PC-9 (cell line): ENCODE data around the gene ZDHHC11B. TPM values are rescaled to one million over a fixed set of nuclear protein-coding genes. Genes with fewer than 3 reads are reported as not detected.
"Not testable (repeated sequence)": the region's sequence is repeated elsewhere in the genome, so short reads cannot be mapped to it uniquely, and the experiment has no call there.

Experiments
- BruUV-seq: library from RNA; stranded (reverse); fragments of 400-500 nt; replicated peaks from 2 replicates; lab custom pipeline; 2021; lab: Mats Ljungman, UMichigan
- CTCF ChIA-PET: fragments of 300-600 bp; sonication (Branson Sonifier 250); formaldehyde crosslinking; loops from one replicate; lab custom pipeline; 2022; ENCODE audit warnings: antibody characterized with exemption; lab: Charles Lee
- POLR2A ChIA-PET: fragments of 300-600 bp; sonication (Branson Sonifier 250); formaldehyde crosslinking; loops from one replicate; lab custom pipeline; 2022; ENCODE audit warnings: antibody characterized with exemption; ENCODE audit not compliant: unreplicated experiment; lab: Charles Lee
- DNase-seq, 2 experiments: peaks; one replicate each; pipeline versions ENCODE4 v3.0.0 to v3.0.0-alpha.2; 2015 to 2022; ENCODE audit warnings: mixed read lengths in 1 of 2
- H2AFZ ChIP-seq: fragments of 200-600 bp; sonication (generic); 2 replicates; pipeline ENCODE4 v1.8.1; 2017; ENCODE audit warnings: antibody characterized with exemption
- H3F3A ChIP-seq: fragments of 200-600 bp; sonication (generic); 2 replicates; pipeline ENCODE4 v1.8.1; 2017; ENCODE audit warnings: antibody characterized with exemption, mild to moderate bottlenecking, low read depth; ENCODE audit not compliant: insufficient read depth
- H3K27ac ChIP-seq: fragments of 200-600 bp; sonication (generic); 2 replicates; pipeline ENCODE4 v1.6.1; 2016; ENCODE audit warnings: mixed run types
- H3K27me3 ChIP-seq: fragments of 200-600 bp; sonication (generic); 2 replicates; pipeline ENCODE4 v1.6.1; 2016; ENCODE audit warnings: low read depth, mixed run types; ENCODE audit not compliant: insufficient read depth
- H3K36me3 ChIP-seq: fragments of 200-600 bp; sonication (generic); 2 replicates; pipeline ENCODE4 v1.6.1; 2016; ENCODE audit warnings: low read depth, mixed run types
- H3K4me1 ChIP-seq: fragments of 200-600 bp; sonication (generic); replicated peaks from 2 replicates; pipeline ENCODE4 v1.6.1; 2016; ENCODE audit warnings: mixed run types; ENCODE audit not compliant: insufficient read depth
- H3K4me2 ChIP-seq: fragments of 200-600 bp; sonication (generic); 2 replicates; pipeline ENCODE4 v1.6.1; 2017; ENCODE audit warnings: mixed run types
- H3K4me3 ChIP-seq: fragments of 200-600 bp; sonication (generic); 2 replicates; pipeline ENCODE4 v1.6.1; 2016; ENCODE audit warnings: mixed run types
- H3K79me2 ChIP-seq: fragments of 200-600 bp; sonication (generic); 2 replicates; pipeline ENCODE4 v1.6.1; 2017; ENCODE audit warnings: low read depth, mixed run types
- H3K9me2 ChIP-seq: fragments of 200-600 bp; sonication (generic); 2 replicates; pipeline ENCODE4 v1.8.1; 2017; ENCODE audit warnings: mild to moderate bottlenecking; ENCODE audit not compliant: insufficient read depth
- H3K9me3 ChIP-seq: fragments of 200-600 bp; sonication (generic); 2 replicates; pipeline ENCODE4 v1.8.1; 2016; ENCODE audit warnings: low read depth; ENCODE audit not compliant: insufficient read depth
- H4K20me1 ChIP-seq: fragments of 200-600 bp; sonication (generic); 2 replicates; pipeline ENCODE4 v1.8.1; 2017; ENCODE audit not compliant: insufficient read depth
- CTCF ChIP-seq: fragments of 200-600 bp; sonication (generic); conservative IDR thresholded peaks from 2 replicates; pipeline ENCODE4 v1.6.1; 2017; ENCODE audit warnings: mixed run types, antibody characterized with exemption, mild to moderate bottlenecking, moderate library complexity
- EZH2 ChIP-seq: fragments of 200-600 bp; sonication (generic); IDR thresholded peaks from 2 replicates; pipeline ENCODE4 v1.8.0; 2017; ENCODE audit warnings: antibody characterized with exemption, low read depth
- intact Hi-C: fragments of 100-400 bp; cut with micrococcal nuclease; formaldehyde crosslinking; loops from one replicate; pipeline ENCODE4 v1.10.0; 2022; ENCODE audit not compliant: unreplicated experiment
- total RNA-seq: library from RNA; stranded (reverse); gene quantifications from 2 replicates; pipeline ENCODE4 v1.2.3, GENCODE V29; 2021

Gene ZDHHC11B
- total RNA-seq, 1 experiment from 2014 or later, result 0.41 TPM

DNA sequence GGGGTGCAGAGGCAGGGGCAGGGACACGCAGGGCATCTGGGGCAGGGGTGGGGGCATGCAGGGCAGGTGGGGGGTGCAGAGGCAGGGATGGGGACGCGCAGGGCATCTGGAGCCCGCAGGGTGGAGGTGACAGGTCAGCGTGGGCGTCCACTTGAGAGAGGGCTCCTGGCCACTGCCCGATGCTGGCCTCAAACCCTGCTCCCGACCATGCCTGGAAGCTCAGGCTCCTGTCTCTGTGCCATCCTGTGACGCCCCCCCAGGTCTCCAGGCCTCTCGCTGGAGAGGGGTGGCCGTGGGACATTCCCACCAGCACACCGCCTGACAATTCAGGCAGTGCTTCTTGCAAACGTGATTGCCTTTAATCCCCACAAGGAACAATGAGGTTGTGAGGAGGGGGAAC, 33.0 kb downstream of the ZDHHC11B start:
- Histone ChIP-seq H3K27ac (no peak overlapping the region), H4K20me1 (peaks cover 1% of the 10 kb centered on the region), H3K27me3 (peaks cover 29% of the 10 kb centered on the region), H3F3A (no peaks in the 10 kb centered on the region), H2AFZ (no peak overlapping the region), H3K4me2 (no peak overlapping the region), H3K79me2 (no peaks in the 10 kb centered on the region), H3K9me2 (no peaks in the 10 kb centered on the region), H3K4me1 (no peaks in the 10 kb centered on the region), H3K36me3 (no peaks in the 10 kb centered on the region), H3K9me3 (no peaks in the 10 kb centered on the region), H3K4me3 (no peak overlapping the region)
- TF ChIP-seq EZH2, result no peak
- no peak for TF ChIP-seq CTCF
- ChIA-PET POLR2A (no interaction called here), CTCF (no interaction called here)
- DNase-seq, result no peak
- intact Hi-C loops, result no loop called here
- BruUV-seq, result no TSS peak

- H3K27ac ChIP-seq, H3K9me2 ChIP-seq, H3F3A ChIP-seq, H3K4me3 ChIP-seq, H2AFZ ChIP-seq, intact Hi-C loops, BruUV-seq, H3K36me3 ChIP-seq, POLR2A ChIA-PET, H3K79me2 ChIP-seq, H3K4me1 ChIP-seq, H4K20me1 ChIP-seq, H3K4me2 ChIP-seq, CTCF ChIA-PET, H3K9me3 ChIP-seq, DNase-seq: not testable (repeated sequence)
- peaks cover 36% of the 10 kb centered on the region for H3K27me3 ChIP-seq
Measured at GRCh38 chr5:750226-750625, 34.3 kb downstream of the ZDHHC11B start.

GRCh38 chr5:749101-749670, 35.3 kb downstream of the ZDHHC11B start:
- H3F3A ChIP-seq, result no peaks in the 10 kb centered on the region
- CTCF ChIA-PET, result no interaction called here
- BruUV-seq, result no TSS peak
- intact Hi-C loops, result no loop called here
- H3K36me3 ChIP-seq, result no peaks in the 10 kb centered on the region
- peaks cover 3% of the 10 kb centered on the region for H4K20me1 ChIP-seq
- H3K9me2 ChIP-seq, result no peaks in the 10 kb centered on the region
- POLR2A ChIA-PET, result interaction anchor here (0.6 kb wide), 1 partner anchor 21 kb away, joined by 5 read pairs; no protein-coding TSS in a partner anchor
- H3K4me3 ChIP-seq, result no peak overlapping the region
- no peak overlapping the region for H3K4me2 ChIP-seq
- H3K27me3 ChIP-seq, result peaks cover 42% of the 10 kb centered on the region
- H2AFZ ChIP-seq, result no peak overlapping the region
- no peaks in the 10 kb centered on the region for H3K4me1 ChIP-seq
- no peaks in the 10 kb centered on the region for H3K9me3 ChIP-seq
- TF ChIP-seq EZH2 (no peak), CTCF (no peak)
- no peak overlapping the region for H3K27ac ChIP-seq
- no peaks in the 10 kb centered on the region for H3K79me2 ChIP-seq
- DNase-seq, result no peak

GRCh38 chr5:748011-748980, 36.2 kb downstream of the ZDHHC11B start:
- H3F3A ChIP-seq, H4K20me1 ChIP-seq, BruUV-seq, H3K9me3 ChIP-seq, H2AFZ ChIP-seq, H3K4me1 ChIP-seq, H3K79me2 ChIP-seq, H3K4me3 ChIP-seq, intact Hi-C loops, H3K36me3 ChIP-seq, H3K9me2 ChIP-seq, POLR2A ChIA-PET, H3K4me2 ChIP-seq, H3K27ac ChIP-seq, CTCF ChIA-PET, DNase-seq: not testable (repeated sequence)
- peaks cover 51% of the 10 kb centered on the region for H3K27me3 ChIP-seq

DNA sequence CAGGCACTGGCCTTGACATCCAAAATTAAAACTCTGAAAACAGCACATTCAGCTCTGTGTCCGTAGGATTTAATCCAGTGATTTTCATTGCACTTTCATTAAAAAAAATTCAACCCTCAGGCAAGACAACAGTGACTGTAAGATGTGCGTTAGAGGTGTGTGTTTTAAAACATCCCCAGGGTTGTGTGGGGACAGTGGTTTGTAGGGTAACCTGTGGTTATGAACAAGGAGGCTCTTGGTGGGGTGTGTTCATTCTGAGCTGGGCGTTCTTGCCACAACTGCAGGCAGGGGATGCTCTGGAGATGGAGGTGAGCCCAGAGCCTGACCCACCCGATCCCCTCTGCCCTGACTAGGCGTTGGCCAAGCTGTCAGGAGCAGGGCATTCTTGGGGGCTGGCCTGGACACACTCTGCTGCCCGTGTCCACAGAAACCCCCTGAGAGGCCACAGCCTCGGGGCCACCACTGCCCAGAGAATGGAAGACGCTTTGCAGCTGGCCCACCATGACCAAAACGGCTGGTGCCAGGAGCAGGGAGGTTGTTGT, 37.2 kb downstream of the ZDHHC11B start:
- BruUV-seq, H3K4me2 ChIP-seq, H3K36me3 ChIP-seq, H3K9me2 ChIP-seq, POLR2A ChIA-PET, H3F3A ChIP-seq, CTCF ChIA-PET, H2AFZ ChIP-seq, H3K27ac ChIP-seq, H3K4me1 ChIP-seq, H4K20me1 ChIP-seq, intact Hi-C loops, H3K9me3 ChIP-seq, DNase-seq, H3K4me3 ChIP-seq, H3K79me2 ChIP-seq: not testable (repeated sequence)
- H3K27me3 ChIP-seq, result peaks cover 59% of the 10 kb centered on the region
